Lung (tissue), 12 donors: ENCODE results near the gene LRRC8D. TPM values are rescaled to one million over a fixed set of nuclear protein-coding genes. Genes with fewer than 3 reads are reported as not detected.

Source experiments
- ATAC-seq: fragments of 200-7000 bp; cut with Tn5 transposase; one replicate; pipeline ENCODE4 v1.9.1; 2020; ENCODE audit warnings: moderate number of reproducible peaks; ENCODE audit not compliant: insufficient read depth, low FRiP score
- DNase-seq, 3 donors: peaks; one replicate each; pipeline ENCODE4 v3.0.0-alpha.2; 2013 to 2017
- H3K27ac ChIP-seq, 2 donors: one replicate each; pipeline ENCODE4 v1.5.1; 2013; ENCODE audit warnings: mild to moderate bottlenecking in 2 of 2, moderate library complexity in 2 of 2, control low read depth in 1 of 2, inconsistent platforms in 1 of 2, low read depth in 1 of 2, low read length in 1 of 2
- H3K27me3 ChIP-seq, 3 donors: one replicate each; pipeline ENCODE4 v1.5.1; 2013; ENCODE audit warnings: low read length in 2 of 3; ENCODE audit not compliant: control insufficient read depth in 3 of 3, insufficient read depth in 3 of 3
- H3K36me3 ChIP-seq, 4 donors: one replicate each; pipeline ENCODE4 v1.5.1; 2013; ENCODE audit warnings: low read length in 4 of 4, mild to moderate bottlenecking in 1 of 4, moderate library complexity in 1 of 4; ENCODE audit not compliant: control insufficient read depth in 4 of 4, insufficient read depth in 4 of 4
- H3K4me1 ChIP-seq, 5 donors: one replicate each; pipeline ENCODE4 v1.5.1; 2013; ENCODE audit warnings: low read length in 5 of 5, mild to moderate bottlenecking in 2 of 5, moderate library complexity in 1 of 5; ENCODE audit not compliant: control insufficient read depth in 5 of 5, insufficient read depth in 5 of 5
- H3K4me3 ChIP-seq: one replicate; pipeline ENCODE4 v1.5.1; 2013; ENCODE audit warnings: mild to moderate bottlenecking, control low read depth, moderate library complexity
- H3K9ac ChIP-seq, 2 donors: one replicate each; pipeline ENCODE4 v1.5.1; 2013; ENCODE audit warnings: low read length in 2 of 2, control low read depth in 1 of 2; ENCODE audit not compliant: insufficient read depth in 1 of 2
- H3K9me3 ChIP-seq, 4 donors: one replicate each; pipeline ENCODE4 v1.5.1; 2013; ENCODE audit warnings: low read length in 3 of 4, mild to moderate bottlenecking in 1 of 4, moderate library complexity in 1 of 4; ENCODE audit not compliant: control insufficient read depth in 4 of 4, insufficient read depth in 3 of 4
- CTCF ChIP-seq: IDR thresholded peaks from 2 replicates; pipeline ENCODE4 v1.5.1; 2012; ENCODE audit warnings: mild to moderate bottlenecking; ENCODE audit errors: control extremely low read depth, extremely low read depth
- WGBS, 2 donors: extraction: QIAGEN DNeasy Blood & Tissue Kit; methylation state at CpG; one replicate each; pipeline ENCODE4 v1.1.7; 2013; 5-methylcytosine and 5-hydroxymethylcytosine counted together
- polyA plus RNA-seq, 2 donors: library from polyadenylated mRNA; stranded (reverse); fragments of 200-250 nt; gene quantifications; one replicate each; pipeline ENCODE4 v1.2.1, GENCODE V29; 2013
- total RNA-seq, 2 donors: library from RNA; depleted of rRNA in 1 of 2; stranded (reverse); fragments of >200 nt in 1 of 2; gene quantifications; one replicate each; pipeline ENCODE4 v1.2.1, GENCODE V29; 2014 to 2021
- donor health status: control.
- donor health status: control.
- donor health status: Bipolar disorder and iron deficiency.
- donor health status: healthy.
- donor health status: DM: yes; HTN: yes; CAD: no.

The LRRC8D gene
- total and polyA plus RNA-seq, 4 donors = 5.1 to 24.2 (median 11.3) TPM

GRCh38 chr1:89952605-89953130, 131.8 kb downstream of the LRRC8D start:
- ATAC-seq (no peak), DNase-seq (no peak)
- no peak for TF ChIP-seq CTCF
- Histone ChIP-seq H3K9me3 (no peaks in the 10 kb centered on the region), H3K27me3 (no peaks in the 10 kb centered on the region), H3K9ac (no peak overlapping the region), H3K36me3 (no peaks in the 10 kb centered on the region), H3K4me1 (no peaks in the 10 kb centered on the region), H3K4me3 (no peak overlapping the region), H3K27ac (no peak overlapping the region)
- WGBS, 2 donors = 93 to 96% methylated on average over 2 of the region's 2 CpGs

GRCh38 chr1:89953131-89953626, 132.3 kb downstream of the LRRC8D start:
- H3K9me3 ChIP-seq = no peaks in the 10 kb centered on the region
- H3K27ac ChIP-seq = no peak overlapping the region
- ATAC-seq (no peak), DNase-seq (no peak)
- 24 to 46% methylated on average over 1 of the region's 1 CpG for WGBS, 2 donors
- H3K9ac ChIP-seq = no peak overlapping the region
- no peaks in the 10 kb centered on the region for H3K27me3 ChIP-seq
- no peaks in the 10 kb centered on the region for H3K4me1 ChIP-seq
- H3K4me3 ChIP-seq = no peak overlapping the region
- no peak for TF ChIP-seq CTCF
- no peaks in the 10 kb centered on the region for H3K36me3 ChIP-seq

GRCh38 chr1:89953929-89954328, 133.1 kb downstream of the LRRC8D start:
- H3K27me3 ChIP-seq = no peaks in the 10 kb centered on the region
- H3K36me3 ChIP-seq = no peaks in the 10 kb centered on the region
- DNase-seq (peak in 1 of 3 donors; percentile 24), ATAC-seq (no peak)
- no peak overlapping the region for H3K9ac ChIP-seq
- H3K27ac ChIP-seq = no peak overlapping the region
- no peak for TF ChIP-seq CTCF
- no peak overlapping the region for H3K4me3 ChIP-seq
- no peaks in the 10 kb centered on the region for H3K4me1 ChIP-seq
- WGBS, 2 donors = 100% methylated on average over 1 of the region's 1 CpG
- H3K9me3 ChIP-seq = no peaks in the 10 kb centered on the region

- WGBS, 2 donors = 93 to 97% methylated on average over 1 of the region's 1 CpG
- TF ChIP-seq CTCF = no peak
- no peak for ATAC-seq
These were observed 133.6 kb downstream of the LRRC8D start for GRCh38 chr1:89954401-89954800.

More at GRCh38 chr1:89954401-89954800, 133.6 kb downstream of the LRRC8D start:
- H3K4me1 ChIP-seq = no peaks in the 10 kb centered on the region
- no peak overlapping the region for H3K4me3 ChIP-seq
- no peaks in the 10 kb centered on the region for H3K27me3 ChIP-seq
- H3K36me3 ChIP-seq = no peaks in the 10 kb centered on the region
- no peaks in the 10 kb centered on the region for H3K9me3 ChIP-seq
- no peak overlapping the region for H3K27ac ChIP-seq
- DNase-seq = no peak
- no peak overlapping the region for H3K9ac ChIP-seq
